ENCODE data around the gene KPNA3.

Gene KPNA3

DNA sequence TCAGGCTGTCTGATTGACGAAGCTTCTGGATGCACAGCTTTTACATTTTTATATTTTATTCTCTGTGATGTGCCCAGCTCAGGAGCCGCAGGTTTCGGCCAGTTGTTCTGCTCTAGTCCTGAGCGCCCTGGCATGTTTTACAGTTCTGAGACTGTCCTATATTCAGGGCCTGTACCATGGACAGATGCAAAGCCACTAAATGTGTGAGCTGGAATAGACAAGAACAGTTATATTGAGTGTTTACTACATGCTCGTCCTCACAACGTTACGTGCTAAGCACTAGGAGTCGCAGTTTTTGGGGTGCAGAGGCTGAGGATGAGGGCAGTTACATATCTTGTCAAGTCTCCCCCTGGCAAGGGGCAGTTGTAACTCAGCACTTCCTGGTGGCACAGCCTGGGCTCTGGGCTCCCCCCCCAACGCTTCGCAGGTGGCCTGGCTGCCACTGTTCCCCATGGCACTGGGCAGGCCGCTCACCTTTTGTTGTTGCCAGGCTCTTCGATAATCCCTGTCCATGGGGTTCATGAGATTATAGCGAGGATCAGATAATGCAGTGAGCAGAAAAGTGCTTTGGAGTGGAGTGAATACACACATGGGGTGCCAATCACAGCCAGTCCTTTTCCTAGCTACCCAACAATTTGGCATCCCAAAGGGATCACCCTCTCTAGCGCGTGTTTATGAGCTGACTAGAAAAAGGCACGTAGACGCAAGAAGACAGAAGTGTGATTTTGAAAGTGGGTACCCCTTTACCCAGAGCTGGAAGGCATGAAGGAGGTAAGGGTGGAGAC, 140.7 kb downstream of the KPNA3 start:
- H3K9ac ChIP-seq (ENCODE audit: low read length): no peak overlapping the region
- no peaks in the 10 kb centered on the region for H3K4me1 ChIP-seq (ENCODE audit: control insufficient read depth, insufficient read depth, low read length)
- no peaks in the 10 kb centered on the region for H3K9me3 ChIP-seq (ENCODE audit: control insufficient read depth, insufficient read depth, low read depth, low read length)
- H3K4me3 ChIP-seq (ENCODE audit: low read depth, low read length): no peak overlapping the region
- H3K27ac ChIP-seq (ENCODE audit: low read depth, low read length): no peak overlapping the region
- no peaks in the 10 kb centered on the region for H3K27me3 ChIP-seq (ENCODE audit: control insufficient read depth, insufficient read depth, low read length)
- H3K36me3 ChIP-seq (ENCODE audit: control insufficient read depth, insufficient read depth, low read length): no peaks in the 10 kb centered on the region

DNA sequence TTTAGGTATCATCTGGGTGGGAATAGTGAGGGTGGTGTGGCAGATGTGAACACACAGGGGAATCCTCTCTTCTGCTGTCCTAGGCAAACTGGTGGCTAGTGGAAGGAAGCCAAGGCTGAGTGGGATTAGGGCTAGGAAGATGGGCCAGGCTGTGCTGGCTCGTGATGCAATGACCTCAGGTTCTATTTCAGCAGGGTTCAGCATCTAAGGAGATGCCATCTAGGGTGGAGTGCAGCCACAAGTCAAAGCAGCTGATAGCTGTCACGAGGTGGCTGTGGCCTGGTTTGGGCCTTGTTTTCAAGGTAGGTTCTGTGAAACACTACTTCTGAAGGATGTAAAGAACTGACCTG, 142.5 kb downstream of the KPNA3 start:
- Histone ChIP-seq H3K36me3 (ENCODE audit: control insufficient read depth, insufficient read depth, low read length) (no peaks in the 10 kb centered on the region), H3K4me3 (ENCODE audit: low read depth, low read length) (no peak overlapping the region), H3K9me3 (ENCODE audit: control insufficient read depth, insufficient read depth, low read depth, low read length) (no peaks in the 10 kb centered on the region), H3K4me1 (ENCODE audit: control insufficient read depth, insufficient read depth, low read length) (no peaks in the 10 kb centered on the region), H3K9ac (ENCODE audit: low read length) (no peak overlapping the region), H3K27ac (ENCODE audit: low read depth, low read length) (no peak overlapping the region), H3K27me3 (ENCODE audit: control insufficient read depth, insufficient read depth, low read length) (no peaks in the 10 kb centered on the region)

Data from HUES6 (cell line).